HG02981 (cell line): ENCODE results near the gene TRIM47.
"Not testable (repeated sequence)": the region's sequence is repeated elsewhere in the genome, so short reads cannot be mapped to it uniquely, and the experiment has no call there.

Experiments
- ATAC-seq: cut with Tn5 transposase; IDR thresholded peaks from one replicate; pipeline ENCODE4 v1.9.1; 2021; ENCODE audit warnings: mild to moderate bottlenecking, moderate library complexity; ENCODE audit not compliant: unreplicated experiment

Gene TRIM47

GRCh38 chr17:75892556-75893224 is 14.3 kb upstream of the TRIM47 start:
- no peak for ATAC-seq

GRCh38 chr17:75891605-75892555 is 13.5 kb upstream of the TRIM47 start:
- ATAC-seq, result no peak

GRCh38 chr17:75891022-75891604 is 12.7 kb upstream of the TRIM47 start:
- ATAC-seq, result no peak

DNA sequence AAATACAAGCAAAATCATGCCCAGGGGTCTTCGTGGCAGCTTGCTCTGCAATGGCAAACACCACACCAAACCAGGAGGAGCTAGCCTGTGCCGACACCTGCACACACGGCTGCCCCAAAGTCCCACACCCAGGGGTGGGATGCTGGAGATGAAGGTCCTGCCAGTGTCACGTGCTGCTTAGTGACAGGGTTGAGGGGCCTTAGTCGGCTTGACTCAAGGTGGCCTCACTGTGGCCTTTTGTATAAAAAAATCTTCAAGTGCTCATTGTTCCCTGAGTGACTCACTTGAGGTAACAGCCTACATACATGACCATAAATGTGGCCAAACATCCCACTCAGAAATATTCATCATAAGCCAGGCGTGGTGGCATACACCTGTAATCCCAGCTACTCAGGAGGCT is 11.1 kb upstream of the TRIM47 start:
- no peak for ATAC-seq

DNA sequence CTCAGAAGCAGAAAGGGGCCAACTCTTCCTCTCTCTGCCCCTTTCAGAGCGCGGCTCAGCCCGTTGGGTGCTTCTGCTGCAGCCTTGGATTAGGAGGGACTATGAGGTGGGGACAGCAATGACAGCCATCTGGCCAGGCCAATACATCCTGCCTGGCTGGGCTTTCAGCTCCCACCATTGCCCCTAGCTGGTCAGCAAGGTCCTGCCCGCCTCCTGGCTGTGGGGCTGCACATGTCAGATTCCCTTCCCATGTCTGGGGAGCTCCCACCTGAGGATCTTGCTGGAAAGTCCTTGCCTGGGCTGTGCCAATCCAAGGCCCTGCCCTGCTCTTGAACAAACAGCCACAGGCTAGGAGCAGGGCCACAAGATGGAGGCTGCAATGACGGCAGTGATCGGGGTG is 10.1 kb upstream of the TRIM47 start:
- no peak for ATAC-seq

- not testable (repeated sequence) for ATAC-seq
These were observed 7.5 kb upstream of the TRIM47 start for GRCh38 chr17:75885860-75886259.

GRCh38 chr17:75885431-75885830 is 7.0 kb upstream of the TRIM47 start:
- no peak for ATAC-seq

GRCh38 chr17:75881678-75882454 is 3.5 kb upstream of the TRIM47 start:
- ATAC-seq, result no peak

GRCh38 chr17:75880266-75880665 is 1.9 kb upstream of the TRIM47 start:
- no peak for ATAC-seq

DNA sequence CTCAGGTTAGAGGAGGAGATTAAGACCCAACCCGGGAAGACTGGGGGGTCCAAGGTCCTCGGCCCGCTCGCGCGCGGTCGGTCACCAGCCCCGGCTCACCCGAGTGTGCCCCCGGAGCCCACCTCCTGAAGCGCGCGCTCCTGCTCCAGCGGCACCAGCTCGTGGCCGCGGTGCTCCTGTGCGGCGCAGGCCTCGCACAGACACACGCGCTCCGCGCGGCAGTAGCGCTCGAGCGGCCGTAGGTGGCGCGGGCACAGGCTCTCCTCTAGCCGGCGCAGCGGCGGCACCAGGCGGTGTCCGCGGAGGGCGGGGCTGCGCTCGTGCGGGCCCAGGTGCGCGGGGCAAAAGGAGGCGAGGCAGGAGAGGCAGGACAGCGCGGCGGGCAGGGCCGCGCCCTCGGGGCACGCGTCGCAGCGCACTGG is 618 bp downstream of the TRIM47 start:
- ATAC-seq, result peak; percentile 46

GRCh38 chr17:75876938-75877751 is 1.2 kb downstream of the TRIM47 start:
- ATAC-seq, result no peak

GRCh38 chr17:75876190-75876937 is 2.0 kb downstream of the TRIM47 start:
- no peak for ATAC-seq

GRCh38 chr17:75875940-75876189 is 2.5 kb downstream of the TRIM47 start:
- ATAC-seq, result no peak

- no peak for ATAC-seq
These were observed 3.0 kb downstream of the TRIM47 start for GRCh38 chr17:75875182-75875939.

DNA sequence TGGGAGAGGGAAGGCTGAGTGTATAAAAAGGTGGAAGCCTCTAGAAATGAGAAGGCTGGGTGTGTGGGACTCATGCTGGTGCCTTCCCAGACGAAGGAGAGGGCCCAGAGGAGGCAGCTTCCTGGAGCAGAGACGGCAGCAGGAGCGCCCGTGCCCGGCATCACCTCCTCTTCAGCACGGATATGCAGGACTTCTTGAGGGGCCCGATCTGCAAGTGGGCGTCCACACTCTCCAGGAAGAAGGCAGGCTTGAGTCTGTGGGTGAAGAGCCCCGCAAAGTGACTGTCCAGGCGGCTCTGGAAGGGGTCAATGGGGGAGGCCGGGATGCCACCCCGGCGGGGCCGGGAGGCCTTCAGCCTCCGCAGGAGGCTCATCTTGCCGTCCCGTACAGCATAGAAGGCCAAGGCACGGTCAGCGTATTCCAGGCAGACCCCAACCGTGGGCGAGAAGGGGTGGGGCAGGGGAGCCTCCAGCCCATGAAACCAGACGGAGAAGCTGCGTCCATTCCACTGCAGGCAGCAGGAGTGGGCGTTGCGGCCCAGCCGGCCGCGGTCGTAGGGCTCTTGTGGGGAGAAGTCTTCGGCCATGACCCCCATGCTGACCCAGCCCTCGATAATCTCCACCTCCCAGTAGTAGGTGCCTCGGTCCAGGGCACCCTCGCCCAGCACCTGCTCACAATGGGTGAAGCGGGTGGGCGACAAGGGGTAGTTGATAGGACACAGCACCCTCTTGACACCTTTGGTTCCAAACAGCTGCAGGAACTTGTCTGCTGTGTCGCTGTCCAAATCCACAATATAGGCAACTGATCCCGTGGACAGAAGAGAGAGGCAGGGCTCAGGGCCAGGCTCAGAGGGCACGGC is 3.8 kb downstream of the TRIM47 start:
- no peak for ATAC-seq

- ATAC-seq, result no peak
These were observed 4.6 kb downstream of the TRIM47 start for GRCh38 chr17:75873587-75874322.
